GM19025 (cell line): ENCODE results near the gene OR5A1.
"Not testable (repeated sequence)": the region's sequence is repeated elsewhere in the genome, so short reads cannot be mapped to it uniquely, and the experiment has no call there.

ENCODE experiments used
- ATAC-seq: cut with Tn5 transposase; IDR thresholded peaks from one replicate; pipeline ENCODE4 v1.9.1; 2021; ENCODE audit warnings: mild to moderate bottlenecking, low read depth, moderate library complexity; ENCODE audit not compliant: unreplicated experiment

The OR5A1 gene

DNA sequence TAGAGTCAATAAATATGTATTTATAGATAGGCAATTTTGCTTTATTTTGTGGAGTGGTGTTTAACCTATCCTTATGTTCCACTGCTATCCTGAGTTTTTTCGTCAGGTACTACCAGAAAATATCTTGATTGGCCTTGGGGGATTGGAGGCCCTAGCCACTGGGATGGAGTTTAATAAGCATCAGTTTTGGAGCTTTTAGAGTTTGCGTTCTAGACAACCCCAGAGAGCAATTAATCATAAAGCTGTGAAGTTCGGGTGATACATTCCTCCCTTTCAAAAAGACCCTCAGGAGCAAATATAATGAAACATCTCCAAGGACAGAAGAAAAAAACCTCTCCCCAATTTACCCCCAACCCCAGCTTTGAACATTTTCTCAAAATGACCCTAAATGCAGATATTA is at the start of gene OR5A1:
Gene OR5A1 (plus strand): TSS at position 301 of the 400 bp plus-strand sequence. CDS start 6,700 bp downstream, outside the sequence.
- ATAC-seq: no peak

- ATAC-seq: no peak
These were observed 42.1 kb upstream of the OR5A1 start for GRCh38 chr11:59394186-59394585.

DNA sequence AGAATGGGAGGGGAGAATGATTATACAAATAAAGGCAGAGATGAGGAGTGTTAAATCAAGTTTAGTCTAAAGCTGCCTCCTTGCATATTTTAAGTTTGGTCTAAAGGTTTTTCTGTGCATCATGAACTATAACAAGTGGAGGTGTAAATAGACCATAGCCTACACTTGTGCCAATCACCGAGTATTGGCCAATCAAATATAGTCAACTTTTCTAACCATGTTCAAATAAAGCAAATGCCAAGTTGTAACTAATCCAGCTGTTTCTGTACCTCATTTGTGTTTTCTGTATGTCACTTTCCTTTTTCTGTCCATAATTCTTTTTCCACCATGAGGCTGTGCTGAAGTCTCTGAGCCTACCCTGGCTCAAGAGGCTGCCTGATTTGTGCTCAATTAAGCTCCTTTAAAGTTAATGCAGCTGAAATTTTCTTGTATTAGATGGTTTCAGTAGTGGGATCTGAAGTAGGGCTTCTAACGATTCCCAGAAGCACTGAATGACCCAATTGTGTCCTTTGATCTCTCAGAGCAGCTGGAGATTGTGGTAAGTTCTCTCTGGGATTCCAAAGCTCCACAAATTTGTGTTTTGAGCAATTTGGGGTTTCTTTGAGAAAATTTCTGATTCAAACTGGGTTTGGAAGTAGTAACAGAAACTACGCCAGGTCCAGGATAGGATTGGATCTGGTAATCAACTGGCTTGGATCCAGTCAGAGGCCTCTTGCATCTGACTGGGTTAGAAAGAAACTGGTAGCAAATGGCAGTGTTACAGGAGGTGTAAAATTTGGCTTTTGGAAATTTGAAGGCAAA is 35.6 kb upstream of the OR5A1 start:
- ATAC-seq: no peak

- ATAC-seq: no peak
These were observed 35.1 kb upstream of the OR5A1 start for GRCh38 chr11:59401262-59401552.

DNA sequence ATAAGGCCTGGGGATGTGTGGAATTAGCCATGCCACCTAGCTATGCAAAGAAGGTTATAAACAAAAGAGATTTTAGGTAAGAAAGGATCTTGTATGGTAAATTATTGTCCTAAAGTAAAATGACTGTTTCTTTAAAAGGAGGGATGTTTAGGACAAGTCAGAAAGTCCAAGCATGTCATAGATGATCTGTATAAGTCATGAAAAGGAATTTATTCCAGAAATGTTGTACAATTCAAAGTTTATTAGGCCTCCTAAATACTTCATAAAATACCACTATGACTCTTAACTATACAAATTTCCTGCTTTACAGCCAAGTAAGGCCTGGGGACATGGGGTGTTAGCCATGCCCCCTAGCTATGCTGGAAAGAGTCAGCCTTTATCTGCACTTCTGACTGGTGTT is 32.7 kb upstream of the OR5A1 start:
- ATAC-seq: no peak

- ATAC-seq: no peak
These were observed 22.6 kb upstream of the OR5A1 start for GRCh38 chr11:59413646-59414045.

- ATAC-seq: no peak
These were observed 21.2 kb upstream of the OR5A1 start for GRCh38 chr11:59415111-59415510.

DNA sequence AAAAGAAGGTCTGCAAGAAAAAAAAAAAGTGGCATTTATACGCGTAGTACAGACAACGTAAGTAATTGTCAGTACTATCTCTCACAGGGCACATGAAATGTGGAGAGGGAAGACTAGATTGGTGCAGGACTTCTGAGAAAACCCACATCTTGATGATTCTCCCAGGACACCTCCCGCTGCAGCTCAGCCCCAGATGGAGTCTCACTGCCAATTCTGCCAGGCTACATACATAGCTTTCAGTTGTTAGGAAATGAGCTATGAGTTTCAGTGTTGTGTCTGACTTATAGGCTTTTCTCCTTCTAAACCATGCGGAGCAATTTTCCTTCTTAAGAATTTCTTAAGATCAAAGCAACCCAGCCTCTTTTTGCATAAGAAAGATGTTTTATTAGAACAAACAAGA is 19.7 kb upstream of the OR5A1 start:
- no peak for ATAC-seq

DNA sequence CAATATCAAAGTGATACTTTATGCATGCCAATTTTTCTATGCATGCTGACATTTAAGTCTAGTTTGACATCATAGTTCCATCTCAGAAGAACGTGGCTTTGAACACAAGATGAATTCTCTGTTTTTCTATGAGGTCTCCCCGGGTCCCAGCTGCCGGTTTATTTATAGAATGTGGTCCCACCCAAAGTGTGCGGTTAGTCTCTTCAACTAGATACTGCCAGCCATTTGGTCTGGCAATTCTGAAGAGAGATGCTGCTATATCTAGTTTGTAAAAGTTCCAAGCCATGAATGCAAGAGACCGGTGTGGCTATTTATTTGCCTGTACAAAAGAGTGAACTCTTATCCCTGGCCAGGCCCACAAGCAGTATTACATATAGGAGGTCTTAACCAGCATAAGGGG is 19.2 kb upstream of the OR5A1 start:
- no peak for ATAC-seq

- no peak for ATAC-seq
These were observed 18.1 kb upstream of the OR5A1 start for GRCh38 chr11:59418156-59418555.

DNA sequence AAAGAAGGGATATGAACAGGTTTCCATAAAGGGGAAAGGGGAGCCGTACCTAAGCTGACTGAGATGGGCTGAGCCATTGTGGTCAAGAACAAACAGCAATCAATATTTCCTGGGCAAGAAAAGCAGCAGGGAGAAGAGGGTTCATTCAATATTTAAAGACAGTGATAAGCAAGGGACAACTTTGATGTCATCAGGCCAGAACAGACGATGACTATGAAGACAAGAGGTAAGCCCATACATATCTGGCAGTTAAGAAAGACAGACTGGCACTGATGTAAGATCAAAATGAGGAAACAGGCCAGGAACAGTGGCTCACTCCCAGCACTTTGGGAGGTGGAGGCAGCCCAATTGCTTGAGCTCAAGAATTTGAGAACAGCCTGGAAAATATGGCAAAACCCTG is 12.4 kb upstream of the OR5A1 start:
- ATAC-seq: no peak

DNA sequence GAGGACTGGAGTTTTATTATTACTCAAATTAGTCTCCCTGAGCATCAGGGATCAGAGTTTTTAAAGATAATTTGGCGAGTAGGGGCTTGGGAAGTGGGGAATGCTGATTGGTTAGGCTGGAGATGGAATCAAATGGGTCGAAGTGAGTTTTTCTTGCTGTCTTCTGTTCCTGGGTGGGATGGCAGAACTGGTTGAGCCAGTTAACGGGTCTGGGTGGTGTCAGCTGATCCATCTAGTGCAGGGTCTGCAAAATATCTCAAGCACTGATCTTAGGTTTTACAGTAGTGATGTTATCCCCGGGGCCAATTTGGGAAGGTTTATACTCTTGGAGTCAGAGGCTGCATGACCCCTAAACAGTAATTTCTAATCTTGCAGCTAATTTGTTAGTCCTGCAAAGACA is 11.1 kb upstream of the OR5A1 start:
- ATAC-seq: no peak

- ATAC-seq: no peak
These were observed 9.8 kb upstream of the OR5A1 start, which contains the start of gene OR5A2 for GRCh38 chr11:59426361-59427067. OR5A2 (minus strand) TSS chr11:59426413; CDS start chr11:59422953, 3,460 bp downstream.

GRCh38 chr11:59427068-59427382 is 9.2 kb upstream of the OR5A1 start:
- ATAC-seq: no peak

DNA sequence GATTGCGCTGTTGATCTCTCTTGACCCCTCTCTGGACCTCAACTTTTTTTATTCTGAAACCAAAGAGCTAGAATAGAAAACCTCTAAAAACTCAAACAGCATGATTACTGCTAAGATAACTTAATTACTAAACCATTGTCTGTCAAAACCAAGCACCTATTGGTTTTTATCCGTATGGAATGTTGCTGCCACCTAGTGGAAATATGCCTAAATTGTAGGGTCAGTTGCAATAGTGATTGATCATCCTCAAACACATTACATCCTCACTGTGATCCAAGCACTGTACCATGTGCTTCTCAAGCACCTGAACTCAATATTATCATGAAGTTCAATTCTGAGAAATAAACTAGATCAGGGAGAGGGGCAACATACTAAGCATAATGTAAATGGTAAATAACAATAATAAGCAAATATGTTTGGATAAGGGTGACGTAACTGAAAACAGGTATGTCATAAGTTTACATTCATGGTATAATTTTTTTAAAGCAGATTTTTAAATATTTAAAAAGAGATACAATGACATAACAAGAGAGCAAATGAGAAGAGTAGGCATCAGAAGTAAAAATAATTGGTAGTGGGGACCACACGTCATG is 6.2 kb upstream of the OR5A1 start:
- ATAC-seq: no peak

GRCh38 chr11:59437770-59438169 is 1.5 kb downstream of the OR5A1 start:
- no peak for ATAC-seq

DNA sequence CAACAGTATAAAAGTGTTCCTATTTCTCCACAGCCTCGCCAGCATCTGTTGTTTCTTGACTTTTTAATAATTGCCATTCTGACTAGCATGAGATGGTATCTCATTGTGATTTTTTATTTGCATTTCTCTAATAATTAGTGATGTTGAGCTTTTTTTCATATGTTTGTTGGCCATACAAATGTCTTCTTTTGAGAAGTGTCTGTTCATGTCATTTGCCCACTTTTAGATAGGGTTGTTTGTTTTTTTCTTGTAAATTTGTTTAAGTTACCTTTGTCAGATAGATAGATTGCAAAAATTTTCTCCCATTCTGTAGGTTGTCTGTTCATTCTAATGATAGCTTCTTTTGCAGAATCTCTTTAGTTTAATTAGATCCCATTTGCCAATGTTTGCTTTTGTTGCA is 9.4 kb downstream of the OR5A1 start:
- ATAC-seq: not testable (repeated sequence)

DNA sequence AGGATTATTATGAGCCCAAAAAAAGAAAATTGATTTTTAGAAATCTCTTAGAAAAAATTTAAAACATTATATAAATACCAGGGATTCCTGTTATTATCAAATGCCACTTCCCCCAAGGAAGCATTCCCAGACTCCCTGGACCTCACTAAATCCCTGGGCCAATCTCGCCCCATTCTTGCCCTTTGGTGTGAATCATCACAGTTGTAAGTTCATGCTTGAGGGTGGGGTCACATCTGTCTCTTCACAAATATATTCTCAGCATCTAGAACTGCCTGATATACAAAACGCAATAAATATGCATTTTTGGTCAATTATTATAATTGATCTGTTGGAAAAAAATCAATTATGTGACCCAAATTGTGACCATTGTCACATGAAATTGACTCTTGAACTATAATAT is 12.2 kb downstream of the OR5A1 start:
- ATAC-seq: no peak

- no peak for ATAC-seq
These were observed 20.4 kb downstream of the OR5A1 start, which contains the start of gene OR4D6 for GRCh38 chr11:59456661-59457060. OR4D6 (plus strand) TSS chr11:59456961; CDS start chr11:59456961, 0 bp downstream.

DNA sequence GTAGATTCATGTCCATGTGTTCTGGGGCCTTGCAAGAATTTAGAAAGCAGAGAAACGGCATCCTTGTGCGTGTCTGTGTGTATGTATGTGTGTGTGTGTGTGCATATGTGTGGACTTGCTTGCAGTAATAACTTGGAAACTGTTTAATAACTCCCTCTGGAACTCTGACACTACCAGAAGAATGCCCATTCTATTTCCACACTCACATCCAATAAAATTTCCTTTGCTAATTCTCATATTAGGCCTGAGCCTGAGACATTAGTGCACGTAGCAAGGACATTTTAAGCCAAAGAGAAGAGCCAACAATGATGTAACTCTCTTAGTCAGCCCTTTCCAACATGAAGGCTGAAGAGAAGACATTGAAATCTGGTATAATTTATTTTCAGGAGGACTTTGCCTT is 23.6 kb downstream of the OR5A1 start:
- ATAC-seq: no peak

DNA sequence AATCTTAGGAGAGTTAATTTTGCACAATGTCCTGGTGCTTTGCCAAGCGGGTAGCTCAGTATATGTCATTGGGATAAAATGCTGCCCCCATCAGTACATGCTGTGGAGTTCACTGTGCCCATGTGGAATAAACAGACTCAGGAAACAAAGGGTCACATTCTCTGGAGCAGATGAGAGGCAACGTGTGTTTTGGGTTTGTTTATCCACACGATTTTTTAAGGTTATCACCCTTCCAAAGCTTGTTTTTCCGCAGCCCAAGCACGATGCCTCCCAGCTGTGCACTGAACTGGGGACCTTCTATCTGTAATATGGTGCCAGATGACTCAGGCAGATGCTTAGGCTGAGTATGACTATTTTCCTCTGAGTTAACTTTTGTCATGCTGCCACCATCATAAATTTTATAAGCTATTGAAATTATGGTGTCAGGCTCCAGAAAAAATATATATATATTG is 26.9 kb downstream of the OR5A1 start:
- no peak for ATAC-seq

GRCh38 chr11:59473015-59473414 is 36.7 kb downstream of the OR5A1 start, which contains the start of gene OR4D10:
OR4D10 (plus strand) TSS chr11:59473315; CDS start chr11:59477430, 4,115 bp downstream.
- ATAC-seq: no peak
